CD4-positive, alpha-beta T cell treated with Interferon alpha-2 for 1 hour (primary cell): Measurements from ENCODE around the gene LRRTM4.
"Not testable (repeated sequence)": the region's sequence is repeated elsewhere in the genome, so short reads cannot be mapped to it uniquely, and the experiment has no call there.

Experiments
- DNase-seq, 2 donors: peaks; one replicate each; pipeline ENCODE4 v3.0.0-alpha.2; 2020 to 2022

Gene LRRTM4

GRCh38 chr2:76713312-76713711, 808.9 kb downstream of the LRRTM4 start:
- DNase-seq, result no peak

GRCh38 chr2:76711490-76711889, 810.7 kb downstream of the LRRTM4 start:
- DNase-seq, result no peak

GRCh38 chr2:76700894-76701293, 821.3 kb downstream of the LRRTM4 start:
- no peak for DNase-seq

- not testable (repeated sequence) for DNase-seq
Measured at GRCh38 chr2:76697998-76698713, 824.0 kb downstream of the LRRTM4 start.
